H1 (cell line): Measurements from ENCODE around the gene PRSS48. TPM values are rescaled to one million over a fixed set of nuclear protein-coding genes. Genes with fewer than 3 reads are reported as not detected.

Experiments
- CTCF ChIA-PET: fragments of 300-600 bp; sonication (Branson Sonifier 250); formaldehyde crosslinking; loops from one replicate; lab custom pipeline; 2021; ENCODE audit not compliant: partially characterized antibody; lab: Charles Lee
- POLR2A ChIA-PET: fragments of 300-600 bp; sonication (Branson Sonifier 250); formaldehyde crosslinking; loops from one replicate; lab custom pipeline; 2021; ENCODE audit warnings: inconsistent platforms; ENCODE audit not compliant: partially characterized antibody; lab: Charles Lee
- DNase-seq, 2 experiments: peaks; one replicate each; pipeline versions ENCODE4 v3.0.0 to v3.0.0-alpha.2; 2010 to 2022; ENCODE audit warnings: low spot score in 2 of 2, low read depth in 1 of 2, mixed read lengths in 1 of 2
- FAIRE-seq: peaks from 2 replicates; lab custom pipeline; 2011; peaks lifted over from hg19 to GRCh38; lab: Jason Lieb, UNC
- H2AFZ ChIP-seq: 2 replicates; pipeline ENCODE4 v1.8.1; 2012; ENCODE audit warnings: low read length, inconsistent platforms
- H2AK5ac ChIP-seq: 2 replicates; pipeline ENCODE4 v1.6.1; 2013; ENCODE audit warnings: low read depth, low read length
- H2BK120ac ChIP-seq: replicated peaks from 2 replicates; pipeline ENCODE3; 2013; ENCODE audit warnings: low read depth, low read length, inconsistent platforms
- H2BK12ac ChIP-seq: 2 replicates; pipeline ENCODE4 v1.6.1; 2013; ENCODE audit warnings: low read depth, low read length
- H2BK15ac ChIP-seq: 2 replicates; pipeline ENCODE4 v1.6.1; 2013; ENCODE audit warnings: low read length
- H2BK20ac ChIP-seq: 2 replicates; pipeline ENCODE4 v1.6.1; 2013; ENCODE audit warnings: low read length
- H2BK5ac ChIP-seq: 2 replicates; pipeline ENCODE4 v1.6.1; 2013; ENCODE audit warnings: low read depth, low read length
- H3K14ac ChIP-seq: 2 replicates; pipeline ENCODE4 v1.6.1; 2013; ENCODE audit warnings: inconsistent platforms; ENCODE audit not compliant: insufficient read length
- H3K18ac ChIP-seq: 2 replicates; pipeline ENCODE4 v1.6.1; 2013; ENCODE audit warnings: low read length; ENCODE audit errors: extremely low read depth
- H3K23ac ChIP-seq: 2 replicates; pipeline ENCODE4 v1.6.1; 2013; ENCODE audit warnings: inconsistent platforms; ENCODE audit not compliant: insufficient read length
- H3K23me2 ChIP-seq: 2 replicates; pipeline ENCODE4 v1.6.1; 2013; ENCODE audit warnings: low read depth, low read length
- H3K27ac ChIP-seq: 2 replicates; pipeline ENCODE4 v1.6.1; 2011; ENCODE audit warnings: low read depth, low read length, inconsistent platforms
- H3K27me3 ChIP-seq, 4 experiments: replicated peaks in 1 of 4; 1 replicate in 1 of 4; 2 replicates in 3 of 4; pipeline versions ENCODE4 v1.6.1 to v1.8.1; 2011 to 2013; ENCODE audit warnings: low read length in 3 of 4, mild to moderate bottlenecking in 3 of 4, inconsistent platforms in 2 of 4, mixed read lengths in 2 of 4, moderate library complexity in 1 of 4; ENCODE audit not compliant: control insufficient read depth in 3 of 4, insufficient read depth in 3 of 4; ENCODE audit errors: extremely low read depth in 1 of 4
- H3K36me3 ChIP-seq, 4 experiments: 2 replicates each; pipeline versions ENCODE4 v1.6.1 to v1.8.1; 2011 to 2013; ENCODE audit warnings: mild to moderate bottlenecking in 4 of 4, low read length in 3 of 4, moderate library complexity in 2 of 4, control low read depth in 1 of 4, inconsistent platforms in 1 of 4; ENCODE audit not compliant: insufficient read depth in 4 of 4, control insufficient read depth in 2 of 4
- H3K4ac ChIP-seq: replicated peaks from 2 replicates; pipeline ENCODE3; 2013; ENCODE audit warnings: low read length, low read depth, mixed read lengths, inconsistent platforms; ENCODE audit not compliant: insufficient read length
- H3K4me1 ChIP-seq, 4 experiments: replicated peaks in 1 of 4; 1 replicate in 1 of 4; 2 replicates in 3 of 4; pipeline versions ENCODE4 v1.6.1 to v1.8.1; 2011 to 2013; ENCODE audit warnings: low read length in 3 of 4, inconsistent platforms in 2 of 4, mixed read lengths in 1 of 4; ENCODE audit not compliant: insufficient read depth in 4 of 4, control insufficient read depth in 3 of 4
- H3K4me2 ChIP-seq, 2 experiments: 2 replicates each; pipeline versions ENCODE4 v1.6.1 to v1.8.1; 2011 to 2013; ENCODE audit warnings: low read depth in 2 of 2, low read length in 2 of 2, control low read depth in 1 of 2, inconsistent platforms in 1 of 2, mild to moderate bottlenecking in 1 of 2; ENCODE audit not compliant: insufficient read depth in 1 of 2
- H3K4me3 ChIP-seq, 4 experiments: fragments of 200-600, 300-600 bp in 1 of 4; sonication (generic), shearing (Covaris generic), sonication (Bioruptor Twin) in 1 of 4; 2 replicates each; pipeline versions ENCODE4 v1.5.1 to v1.8.1; 2011 to 2016; ENCODE audit warnings: low read length in 4 of 4, low read depth in 3 of 4, control low read depth in 2 of 4, inconsistent platforms in 2 of 4, mild to moderate bottlenecking in 2 of 4, mixed read lengths in 1 of 4, moderate library complexity in 1 of 4; ENCODE audit not compliant: insufficient read depth in 2 of 4; ENCODE audit errors: extremely low read depth in 1 of 4
- H3K56ac ChIP-seq: replicated peaks from 2 replicates; pipeline ENCODE3; 2013; ENCODE audit warnings: low read depth, mild to moderate bottlenecking, mixed read lengths, low read length, inconsistent platforms; ENCODE audit not compliant: insufficient read length
- H3K79me1 ChIP-seq: 2 replicates; pipeline ENCODE4 v1.6.1; 2013; ENCODE audit warnings: low read depth, low read length, control low read depth
- H3K79me2 ChIP-seq, 2 experiments: 2 replicates each; pipeline versions ENCODE4 v1.6.1 to v1.8.1; 2012 to 2013; ENCODE audit warnings: low read length in 2 of 2, mild to moderate bottlenecking in 2 of 2, inconsistent platforms in 1 of 2; ENCODE audit not compliant: insufficient read depth in 2 of 2, control insufficient read depth in 1 of 2
- H3K9ac ChIP-seq, 4 experiments: replicated peaks in 1 of 4; 1 replicate in 1 of 4; 2 replicates in 3 of 4; pipeline versions ENCODE4 v1.6.1 to v1.8.1; 2011 to 2013; ENCODE audit warnings: low read depth in 3 of 4, low read length in 3 of 4, control low read depth in 2 of 4, mild to moderate bottlenecking in 2 of 4, moderate library complexity in 2 of 4, inconsistent platforms in 1 of 4; ENCODE audit errors: extremely low read depth in 1 of 4
- H3K9me3 ChIP-seq, 2 experiments: 2 replicates each; pipeline versions ENCODE4 v1.6.1 to v1.8.1; 2012 to 2013; ENCODE audit warnings: mild to moderate bottlenecking in 2 of 2, moderate library complexity in 2 of 2, control low read depth in 1 of 2, inconsistent platforms in 1 of 2, low read depth in 1 of 2, low read length in 1 of 2, mixed read lengths in 1 of 2; ENCODE audit not compliant: insufficient read depth in 2 of 2
- H4K20me1 ChIP-seq, 2 experiments: replicated peaks in 1 of 2; 2 replicates each; pipeline versions ENCODE3 to v1.8.1; 2011 to 2013; ENCODE audit warnings: inconsistent platforms in 2 of 2, low read length in 2 of 2, mild to moderate bottlenecking in 1 of 2; ENCODE audit not compliant: insufficient read depth in 2 of 2, control insufficient read depth in 1 of 2
- H4K5ac ChIP-seq: 2 replicates; pipeline ENCODE4 v1.6.1; 2013; ENCODE audit warnings: low read length, low read depth, mixed read lengths, inconsistent platforms; ENCODE audit not compliant: insufficient read length
- H4K8ac ChIP-seq: 2 replicates; pipeline ENCODE4 v1.8.0; 2013; ENCODE audit warnings: mild to moderate bottlenecking, moderate library complexity, low read length, inconsistent platforms; ENCODE audit not compliant: insufficient read depth; ENCODE audit errors: extremely low read depth
- H4K91ac ChIP-seq: replicated peaks from 2 replicates; pipeline ENCODE3; 2013; ENCODE audit warnings: low read length, mixed read lengths, inconsistent platforms; ENCODE audit not compliant: insufficient read length
- HDAC2 ChIP-seq, 2 experiments: fragments of 300-600 bp in 1 of 2; sonication (generic) in 1 of 2; IDR thresholded peaks; 2 replicates each; pipeline ENCODE4 v1.6.1; 2011 to 2012; ENCODE audit warnings: low read depth in 2 of 2, low read length in 2 of 2, mild to moderate bottlenecking in 2 of 2, moderate library complexity in 2 of 2, borderline replicate concordance in 1 of 2, inconsistent platforms in 1 of 2
- RXRA ChIP-seq: IDR thresholded peaks from 2 replicates; pipeline ENCODE4 v1.6.1; 2011; ENCODE audit warnings: low read depth, mild to moderate bottlenecking, low read length, moderate library complexity; ENCODE audit not compliant: insufficient read depth
- SIN3A ChIP-seq, 2 experiments: IDR thresholded peaks in 1 of 2; conservative IDR thresholded peaks in 1 of 2; 2 replicates each; pipeline ENCODE4 v1.6.1; 2011 to 2012; ENCODE audit warnings: low read length in 2 of 2, improper control_type of control experiment in 1 of 2, low read depth in 1 of 2, mild to moderate bottlenecking in 1 of 2
- TAF7 ChIP-seq: optimal IDR thresholded peaks from 2 replicates; pipeline ENCODE3; 2011; ENCODE audit warnings: low read depth, mild to moderate bottlenecking, inconsistent platforms, low read length, moderate library complexity, borderline replicate concordance
- YY1 ChIP-seq: IDR thresholded peaks from 2 replicates; pipeline ENCODE4 v1.6.1; 2011; ENCODE audit warnings: low read depth, mild to moderate bottlenecking, low read length
- WGBS, 2 experiments: shearing (Covaris generic) in 1 of 2; methylation state at CpG; one replicate each; pipeline versions ENCODE4 v1.1.6 to v1.1.7; 2013 to 2015; ENCODE audit warnings: low lambda C conversion rate in 2 of 2, mixed read lengths in 2 of 2, inconsistent platforms in 1 of 2, low coverage in 1 of 2, missing lambda C conversion rate in 1 of 2; ENCODE audit not compliant: insufficient replicate concordance in 2 of 2, insufficient coverage in 1 of 2, insufficient read length in 1 of 2; ENCODE audit errors: extremely low coverage in 1 of 2, missing lambda C conversion rate in 1 of 2; 5-methylcytosine and 5-hydroxymethylcytosine counted together
- polyA plus RNA-seq, 7 experiments: library from polyadenylated mRNA; depleted of rRNA in 3 of 7; stranded (reverse) in 5 of 7; unstranded in 2 of 7; fragments of >200 nt in 5 of 7; fragments of 200-250 nt in 2 of 7; gene quantifications; 1 replicate in 5 of 7; 2 replicates in 1 of 7; 4 replicates in 1 of 7; pipeline versions ENCODE4 v1.2.1 to v1.2.3, GENCODE V29; 2011 to 2013; ENCODE audit warnings: missing spikeins in 2 of 7, mixed read lengths in 2 of 7
- total RNA-seq: library from RNA; stranded (reverse); fragmentation: NEBNext Ultra II Directional; extraction: Animal tissue kit (Norgen Biotek cat#: 25700); gene quantifications from 2 replicates; pipeline ENCODE4 v1.2.1, GENCODE V29; 2021
- TF ChIP-seq, protein P1 (sequence below), 3 experiments: IDR thresholded peaks; 1 replicate in 2 of 3; 2 replicates in 1 of 3; pipeline versions ENCODE4 v1.5.1 to v1.6.1; 2011; ENCODE audit warnings: low read length in 3 of 3, mild to moderate bottlenecking in 3 of 3, inconsistent platforms in 2 of 3, low read depth in 1 of 3, moderate library complexity in 1 of 3; ENCODE audit not compliant: insufficient read depth in 1 of 3; ENCODE audit errors: control extremely low read depth in 1 of 3

PRSS48 gene
- total and polyA plus RNA-seq, 2 of the 8 experiments (the other 6 are each of a cell fraction or from before 2014, with no cell fraction given), result not detected

DNA sequence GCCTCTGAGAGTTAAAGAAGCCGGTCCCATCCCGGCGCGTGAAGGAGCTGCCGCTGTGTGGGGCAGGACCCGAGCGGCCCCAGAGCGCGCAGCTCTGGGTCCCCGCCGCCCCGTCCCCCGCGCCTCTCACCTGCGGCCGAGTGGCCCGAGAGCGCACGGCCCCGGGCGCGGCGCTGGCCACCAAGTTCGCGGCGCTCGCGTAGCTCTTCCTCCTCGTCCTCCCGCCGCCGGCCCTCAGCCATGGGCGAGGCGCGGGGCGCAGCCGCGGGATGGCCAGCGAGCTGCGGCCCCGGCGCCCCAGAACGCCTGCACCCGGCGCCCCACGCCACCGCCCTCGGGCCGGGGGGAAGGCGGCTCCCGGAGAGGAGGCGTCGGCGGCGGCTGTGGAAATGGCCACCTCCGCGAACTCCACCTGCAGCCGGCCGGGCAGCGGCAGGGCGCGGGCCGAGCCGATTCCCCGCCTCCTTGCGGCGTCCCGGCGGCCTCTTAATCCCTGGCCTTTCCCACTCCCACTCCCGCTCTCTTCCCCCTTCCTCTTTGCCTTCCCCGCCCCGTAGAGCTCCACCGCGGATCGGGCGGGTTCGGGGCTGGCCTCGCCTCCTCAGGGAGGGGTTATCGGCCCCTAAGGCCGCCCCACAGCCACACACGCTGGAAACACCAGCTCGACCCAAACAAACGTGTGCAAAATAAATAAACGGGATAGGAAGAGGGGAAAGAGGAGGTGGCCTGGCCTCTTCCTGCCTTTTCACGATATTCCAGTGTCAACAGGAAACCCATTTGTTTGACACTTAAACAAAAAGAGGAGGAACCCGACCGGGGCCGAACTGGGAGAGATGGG is 48.4 kb downstream of the PRSS48 start, which contains the start of gene SH3D19:
TSS of gene SH3D19 (minus strand) at position 495 of the 838 bp plus-strand sequence. CDS start at position 242, 253 bp downstream.
- Histone ChIP-seq H4K8ac (peak within 1 kb of the TSS; percentile 96), H2BK12ac (peak within 1 kb of the TSS; percentile 71; the same call in 1 of the 2 replicates), H2BK120ac (peak within 1 kb of the TSS; percentile 98), H3K56ac (peak within 1 kb of the TSS; percentile 96), H2AFZ (peak within 1 kb of the TSS; percentile 87), H3K4ac (peak within 1 kb of the TSS; percentile 65), H3K79me2 (peaks cover 5 to 39% of the 10 kb centered on the region in 2 experiments; a peak in 3 of 4 replicates), H3K14ac (no peak within 1 kb of the TSS), H3K23me2 (peaks cover 4% of the 10 kb centered on the region; the same call in 1 of the 2 replicates), H2BK5ac (peak within 1 kb of the TSS; percentile 91), H4K5ac (peak within 1 kb of the TSS; percentile 73), H4K20me1 (peaks cover 0 to 3% of the 10 kb centered on the region in 2 experiments), H3K27me3 (no peaks in the 10 kb centered on the region), H3K18ac (peak within 1 kb of the TSS; percentile 52), H2AK5ac (0 out of 2 replicates have a peak within 1 kb of the TSS, but pooled peaks have one; percentile 39), H3K4me2 (peak within 1 kb of the TSS; percentile 67 to 93), H3K4me1 (peaks cover 2 to 8% (median 6%) of the 10 kb centered on the region in 4 experiments; a peak in 4 of 7 replicates), H3K79me1 (0 out of 2 replicates have a peak, but pooled peaks cover 2% of the 10 kb centered on the region), H3K9me3 (no peaks in the 10 kb centered on the region), H3K23ac (no peak within 1 kb of the TSS), H2BK20ac (peak within 1 kb of the TSS; percentile 87; the same call in 1 of the 2 replicates), H3K36me3 (no peaks in the 10 kb centered on the region), H4K91ac (peak within 1 kb of the TSS; percentile 82), H3K9ac (peak within 1 kb of the TSS; percentile 86 to 92 (median 88)), H3K27ac (peak within 1 kb of the TSS; percentile 85), H2BK15ac (no peak within 1 kb of the TSS; the same call in 1 of the 2 replicates), H3K4me3 (peak within 1 kb of the TSS; percentile 65 to 86 (median 82))
- ChIA-PET CTCF (interaction anchor here (0.9 to 3.8 kb wide), 5 partner anchors 21 to 300 kb away, joined by 3 to 21 read pairs (median 3); partner anchors contain the start of gene PRSS48), POLR2A (interaction anchor here (0.6 to 4.4 kb wide), 37 partner anchors 8 to 364 kb away, joined by 3 to 30 read pairs (median 4); partner anchors contain the start of genes FHIP1A, PRSS48 and RPS3A)
- FAIRE-seq (no peak), DNase-seq (peak in 1 of 2 experiments; percentile 75)
- WGBS, 2 experiments, result 2% methylated on average over 75 of the region's 88 CpGs; no CpG with 5 or more reads in 1 of the 2 experiments
- no peak for TF ChIP-seq RXRA
- no peak; a peak in 1 of 4 replicates for TF ChIP-seq HDAC2 (IDR thresholded peaks at IDR 0.05; ENCODE audit: borderline replicate concordance in 1 of 2, low read depth in 2 of 2, low read length in 2 of 2)
- peak; percentile 68; the same call in 1 of the 2 replicates for TF ChIP-seq YY1
- no peak for TF ChIP-seq TAF7
- peak in 1 of 2 experiments; percentile 62; a peak in 1 of 4 replicates for TF ChIP-seq SIN3A (conservative IDR thresholded peaks at IDR 0.05 in 1 of 2, IDR thresholded peaks at IDR 0.05 in 1 of 2; ENCODE audit: low read depth in 1 of 2, low read length in 2 of 2)
- TF ChIP-seq, protein P1, sequence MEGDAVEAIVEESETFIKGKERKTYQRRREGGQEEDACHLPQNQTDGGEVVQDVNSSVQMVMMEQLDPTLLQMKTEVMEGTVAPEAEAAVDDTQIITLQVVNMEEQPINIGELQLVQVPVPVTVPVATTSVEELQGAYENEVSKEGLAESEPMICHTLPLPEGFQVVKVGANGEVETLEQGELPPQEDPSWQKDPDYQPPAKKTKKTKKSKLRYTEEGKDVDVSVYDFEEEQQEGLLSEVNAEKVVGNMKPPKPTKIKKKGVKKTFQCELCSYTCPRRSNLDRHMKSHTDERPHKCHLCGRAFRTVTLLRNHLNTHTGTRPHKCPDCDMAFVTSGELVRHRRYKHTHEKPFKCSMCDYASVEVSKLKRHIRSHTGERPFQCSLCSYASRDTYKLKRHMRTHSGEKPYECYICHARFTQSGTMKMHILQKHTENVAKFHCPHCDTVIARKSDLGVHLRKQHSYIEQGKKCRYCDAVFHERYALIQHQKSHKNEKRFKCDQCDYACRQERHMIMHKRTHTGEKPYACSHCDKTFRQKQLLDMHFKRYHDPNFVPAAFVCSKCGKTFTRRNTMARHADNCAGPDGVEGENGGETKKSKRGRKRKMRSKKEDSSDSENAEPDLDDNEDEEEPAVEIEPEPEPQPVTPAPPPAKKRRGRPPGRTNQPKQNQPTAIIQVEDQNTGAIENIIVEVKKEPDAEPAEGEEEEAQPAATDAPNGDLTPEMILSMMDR (IDR thresholded peaks at IDR 0.05; ENCODE audit: control extremely low read depth in 1 of 3, insufficient read depth in 1 of 3, low read depth in 1 of 3, low read length in 3 of 3), result no peak
